Measurements from ENCODE around the gene SYCP2.

- TF ChIP-seq CTCF (IDR thresholded peaks at IDR 0.05) (no peak), EP300 (IDR thresholded peaks at IDR 0.05) (no peak), POLR2A (IDR thresholded peaks at IDR 0.05) (no peak)
These were observed 100.8 kb downstream of the SYCP2 start for GRCh38 chr20:59832406-59833363.

All from ovary (tissue), 3 donors.